Midbrain (tissue), 1 donor: Measurements from ENCODE around the gene CYP2D6.
"Not testable (repeated sequence)": the region's sequence is repeated elsewhere in the genome, so short reads cannot be mapped to it uniquely, and the experiment has no call there.

Source experiments
- DNase-seq: peaks from one replicate; lab custom pipeline; 2025; lab: John Stamatoyannopoulos, UW

The CYP2D6 gene

GRCh38 chr22:42134100-42135020 lies 3.8 kb upstream of the CYP2D6 start:
- no peak for DNase-seq

GRCh38 chr22:42132457-42132856 lies 1.8 kb upstream of the CYP2D6 start:
- DNase-seq = no peak

GRCh38 chr22:42131562-42131961 lies 952 bp upstream of the CYP2D6 start:
- no peak for DNase-seq

- DNase-seq = not testable (repeated sequence)
Observed at GRCh38 chr22:42130182-42130581, 428 bp downstream of the CYP2D6 start.

DNA sequence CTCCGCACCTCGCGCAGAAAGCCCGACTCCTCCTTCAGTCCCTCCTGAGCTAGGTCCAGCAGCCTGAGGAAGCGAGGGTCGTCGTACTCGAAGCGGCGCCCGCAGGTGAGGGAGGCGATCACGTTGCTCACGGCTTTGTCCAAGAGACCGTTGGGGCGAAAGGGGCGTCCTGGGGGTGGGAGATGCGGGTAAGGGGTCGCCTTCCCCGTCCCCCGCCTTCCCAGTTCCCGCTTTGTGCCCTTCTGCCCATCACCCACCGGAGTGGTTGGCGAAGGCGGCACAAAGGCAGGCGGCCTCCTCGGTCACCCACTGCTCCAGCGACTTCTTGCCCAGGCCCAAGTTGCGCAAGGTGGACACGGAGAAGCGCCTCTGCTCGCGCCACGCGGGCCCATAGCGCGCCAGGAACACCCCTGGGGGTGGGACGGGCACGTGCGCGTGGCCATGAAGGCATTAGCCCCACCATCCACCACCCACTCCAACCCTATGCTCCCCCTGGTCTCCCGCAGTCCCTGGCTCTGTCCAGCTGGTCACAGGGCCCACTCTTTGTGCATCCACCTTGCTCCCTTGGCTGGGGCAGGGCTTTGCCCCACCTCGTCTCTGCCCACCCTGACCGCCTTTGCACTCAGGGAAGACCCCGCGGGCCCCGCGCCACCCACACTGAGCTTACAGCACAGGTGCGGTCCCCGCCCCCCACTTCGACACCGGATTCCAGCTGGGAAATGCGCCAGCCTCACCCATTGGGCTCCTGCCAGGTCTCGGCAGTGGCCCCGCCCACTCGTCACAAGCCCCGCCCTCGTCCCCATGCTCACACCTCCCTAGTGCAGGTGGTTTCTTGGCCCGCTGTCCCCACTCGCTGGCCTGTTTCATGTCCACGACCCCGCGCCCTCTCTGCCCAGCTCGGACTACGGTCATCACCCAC lies 1.6 kb downstream of the CYP2D6 start:
- not testable (repeated sequence) for DNase-seq

DNA sequence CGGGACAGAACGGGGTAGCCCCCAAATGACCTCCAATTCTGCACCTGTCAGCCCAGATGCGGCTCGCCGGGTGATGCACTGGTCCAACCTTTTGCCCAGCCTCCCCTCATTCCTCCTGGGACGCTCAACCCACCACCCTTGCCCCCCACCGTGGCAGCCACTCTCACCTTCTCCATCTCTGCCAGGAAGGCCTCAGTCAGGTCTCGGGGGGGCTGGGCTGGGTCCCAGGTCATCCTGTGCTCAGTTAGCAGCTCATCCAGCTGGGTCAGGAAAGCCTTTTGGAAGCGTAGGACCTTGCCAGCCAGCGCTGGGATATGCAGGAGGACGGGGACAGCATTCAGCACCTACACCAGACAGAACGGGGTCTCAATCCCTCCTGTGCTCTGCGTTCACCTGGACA lies 2.6 kb downstream of the CYP2D6 start:
- not testable (repeated sequence) for DNase-seq

DNA sequence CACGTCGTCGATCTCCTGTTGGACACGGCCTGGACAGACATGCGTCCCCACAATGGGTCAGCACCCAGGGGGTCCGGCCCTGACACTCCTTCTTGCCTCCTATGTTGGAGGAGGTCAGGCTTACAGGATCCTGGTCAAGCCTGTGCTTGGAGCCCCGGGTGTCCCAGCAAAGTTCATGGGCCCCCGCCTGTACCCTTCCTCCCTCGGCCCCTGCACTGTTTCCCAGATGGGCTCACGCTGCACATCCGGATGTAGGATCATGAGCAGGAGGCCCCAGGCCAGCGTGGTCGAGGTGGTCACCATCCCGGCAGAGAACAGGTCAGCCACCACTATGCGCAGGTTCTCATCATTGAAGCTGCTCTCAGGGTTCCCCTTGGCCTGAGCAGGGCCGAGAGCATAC lies 3.0 kb downstream of the CYP2D6 start:
- DNase-seq = no peak

DNA sequence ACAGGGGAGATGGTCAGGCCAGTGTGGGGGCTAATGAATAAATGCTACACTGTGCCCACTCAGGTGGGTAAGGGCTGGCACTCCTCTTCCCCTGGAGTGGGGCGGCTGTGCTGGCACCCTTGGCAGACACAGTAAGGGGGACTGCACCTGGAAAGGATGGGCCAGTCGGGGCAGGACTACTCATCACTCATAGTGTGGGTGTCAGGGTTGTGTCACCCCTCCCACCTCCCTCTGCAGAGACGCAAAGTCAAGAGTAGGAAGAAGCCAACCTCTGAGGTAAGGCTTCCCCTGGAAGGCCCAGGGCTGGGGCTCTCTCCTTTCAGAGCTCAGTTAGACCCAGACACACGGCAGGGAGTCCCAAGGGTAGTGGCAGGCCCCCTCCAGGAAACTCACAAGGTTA lies 7.1 kb downstream of the CYP2D6 start:
- not testable (repeated sequence) for DNase-seq

GRCh38 chr22:42120231-42121021 lies 10.2 kb downstream of the CYP2D6 start:
- not testable (repeated sequence) for DNase-seq

GRCh38 chr22:42116848-42117424 lies 13.7 kb downstream of the CYP2D6 start:
- no peak for DNase-seq

GRCh38 chr22:42115420-42115830 lies 15.2 kb downstream of the CYP2D6 start:
- DNase-seq = not testable (repeated sequence)

GRCh38 chr22:42114721-42115120 lies 15.9 kb downstream of the CYP2D6 start:
- no peak for DNase-seq

DNA sequence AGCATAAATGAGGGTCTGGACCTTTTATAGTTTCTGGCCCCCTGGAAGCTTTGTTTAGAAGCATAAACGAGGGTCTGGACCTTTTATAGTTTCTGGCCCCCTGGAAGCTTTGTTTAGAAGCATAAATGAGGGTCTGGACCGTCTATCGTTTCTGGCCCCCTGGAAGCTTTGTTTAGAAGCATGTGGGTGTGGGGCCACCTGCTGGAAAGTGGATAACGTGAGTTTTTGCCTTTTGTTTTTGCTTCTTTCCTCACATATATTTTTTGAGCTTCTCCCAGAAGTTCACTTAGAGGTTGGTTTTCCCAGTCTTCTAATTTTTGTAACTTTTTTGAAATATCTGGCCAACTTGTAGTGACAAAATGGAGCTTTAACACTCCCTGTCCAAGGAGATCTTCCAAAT lies 17.8 kb downstream of the CYP2D6 start:
- DNase-seq = not testable (repeated sequence)

GRCh38 chr22:42111798-42112197 lies 18.8 kb downstream of the CYP2D6 start:
- DNase-seq = no peak

DNA sequence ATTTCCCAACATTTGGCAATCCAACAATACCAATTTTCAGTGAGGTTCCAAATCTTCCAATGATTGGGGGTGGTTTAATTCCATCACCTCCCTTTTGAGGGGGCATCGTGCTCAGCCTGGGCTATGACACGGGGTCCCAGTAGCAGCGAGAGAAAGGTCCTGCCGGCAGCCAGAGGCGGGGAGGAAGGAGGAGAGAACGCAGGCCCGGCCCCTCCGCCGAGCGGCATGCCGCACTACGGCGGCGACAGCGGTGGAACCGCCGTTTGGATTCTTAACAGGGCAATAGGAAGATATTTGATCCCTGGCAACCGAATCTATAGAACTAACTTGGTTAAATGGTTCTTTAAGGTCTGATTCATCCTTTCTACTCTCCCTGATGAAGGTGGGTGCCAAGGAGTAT lies 21.8 kb downstream of the CYP2D6 start:
- DNase-seq = no peak

- DNase-seq = not testable (repeated sequence)
Observed at GRCh38 chr22:42104332-42104860, 26.2 kb downstream of the CYP2D6 start.

GRCh38 chr22:42101199-42101598 lies 29.4 kb downstream of the CYP2D6 start:
- DNase-seq = no peak

GRCh38 chr22:42091455-42091782 lies 39.2 kb downstream of the CYP2D6 start:
- no peak for DNase-seq

- DNase-seq = peak; percentile 100
Observed at GRCh38 chr22:42090596-42091454, 39.8 kb downstream of the CYP2D6 start, which contains the start of gene NDUFA6. NDUFA6 (minus strand) TSS chr22:42090772; CDS start chr22:42090744, 28 bp downstream.

- DNase-seq = no peak
Observed at GRCh38 chr22:42086051-42086450, 44.6 kb downstream of the CYP2D6 start.
